K562 (cell line): ENCODE results near the gene KLHL9. TPM values are rescaled to one million over a fixed set of nuclear protein-coding genes. Genes with fewer than 3 reads are reported as not detected.

Experiments used
- ATAC-seq: fragments of 200-7000 bp; cut with Tn5 transposase; 3 replicates; pipeline ENCODE4 v1.9.1; 2020; ENCODE audit warnings: moderate library complexity
- BruUV-seq: library from RNA; stranded (reverse); fragments of 400-500 nt; replicated peaks from 2 replicates; lab custom pipeline; 2021; lab: Mats Ljungman, UMichigan
- CTCF ChIA-PET: fragments of 300-600 bp; formaldehyde crosslinking; extraction: SDS; loops from one replicate; lab custom pipeline; 2021; ENCODE audit warnings: low intra/inter-chr PET ratio; lab: Yijun Ruan, JAX
- POLR2A ChIA-PET: fragments of 300-600, 350-650 bp; sonication (Branson Sonifier 250); formaldehyde crosslinking; extraction: SDS; loops from one replicate; lab custom pipeline; 2021; ENCODE audit warnings: antibody characterized with exemption, inconsistent platforms; lab: Yijun Ruan, JAX
- DNase-seq, 4 experiments: peaks; one replicate each; pipeline versions ENCODE4 v3.0.0 to v3.0.0-alpha.2; 2011 to 2018; ENCODE audit warnings: low spot score in 3 of 4, mixed read lengths in 3 of 4; ENCODE audit errors: extremely low read depth in 1 of 4
- FAIRE-seq: peaks from 2 replicates; lab custom pipeline; 2011; peaks lifted over from hg19 to GRCh38; lab: Jason Lieb, UNC
- H2AFZ ChIP-seq: 2 replicates; pipeline ENCODE4 v1.6.0; 2011; ENCODE audit warnings: low read depth, low read length, control low read depth, inconsistent platforms
- H3K27ac ChIP-seq: fragments of 200-600 bp; 3 replicates; pipeline ENCODE4 v1.8.0; 2011; ENCODE audit warnings: low read depth, mild to moderate bottlenecking, control low read depth, inconsistent platforms, low read length, moderate library complexity, mixed read lengths; ENCODE audit errors: extremely low read depth
- H3K27me3 ChIP-seq, 2 experiments: fragments of 300-600 bp in 1 of 2; 2 replicates in 1 of 2; 3 replicates in 1 of 2; pipeline versions ENCODE4 v1.6.0 to v1.8.0; 2011; ENCODE audit warnings: inconsistent platforms in 2 of 2, low read length in 2 of 2, mild to moderate bottlenecking in 1 of 2, mixed read lengths in 1 of 2, moderate library complexity in 1 of 2; ENCODE audit not compliant: control insufficient read depth in 2 of 2, insufficient read depth in 2 of 2
- H3K36me3 ChIP-seq: fragments of 300-600 bp; 3 replicates; pipeline ENCODE4 v1.8.0; 2011; ENCODE audit warnings: mild to moderate bottlenecking, low read length, inconsistent platforms; ENCODE audit not compliant: control insufficient read depth, insufficient read depth
- H3K4me1 ChIP-seq, 2 experiments: fragments of 200-600 bp in 1 of 2; replicated peaks in 1 of 2; 2 replicates in 1 of 2; 3 replicates in 1 of 2; pipeline versions ENCODE4 v1.5.1 to v1.8.0; 2011; ENCODE audit warnings: inconsistent platforms in 2 of 2, low read length in 2 of 2, mild to moderate bottlenecking in 1 of 2, mixed read lengths in 1 of 2, moderate library complexity in 1 of 2; ENCODE audit not compliant: control insufficient read depth in 2 of 2, insufficient read depth in 2 of 2
- H3K4me2 ChIP-seq: 2 replicates; pipeline ENCODE4 v1.6.1; 2011; ENCODE audit warnings: low read length, control low read depth, inconsistent platforms, mixed read lengths; ENCODE audit not compliant: insufficient read depth
- H3K4me3 ChIP-seq: fragments of 200-600 bp; sonication (generic), shearing (Covaris generic); 2 replicates; pipeline ENCODE4 v1.5.1; 2016; ENCODE audit warnings: control low read depth, inconsistent platforms
- H3K79me2 ChIP-seq: fragments of 200-600 bp; 3 replicates; pipeline ENCODE4 v1.8.0; 2011; ENCODE audit warnings: low read length, inconsistent platforms; ENCODE audit not compliant: control insufficient read depth, insufficient read depth
- H3K9ac ChIP-seq, 2 experiments: 2 replicates each; pipeline versions ENCODE4 v1.6.0 to v1.6.1; 2011; ENCODE audit warnings: low read depth in 2 of 2, low read length in 2 of 2, control low read depth in 1 of 2, inconsistent platforms in 1 of 2, mild to moderate bottlenecking in 1 of 2, mixed read lengths in 1 of 2; ENCODE audit not compliant: insufficient read depth in 1 of 2
- H3K9me1 ChIP-seq: one replicate; pipeline ENCODE4 v1.6.0; 2011; ENCODE audit warnings: inconsistent platforms, mild to moderate bottlenecking, low read length, moderate library complexity; ENCODE audit not compliant: control insufficient read depth, insufficient read depth
- H3K9me3 ChIP-seq: replicated peaks from 2 replicates; pipeline ENCODE4 v1.5.1; 2011; ENCODE audit warnings: low read depth, low read length, inconsistent platforms; ENCODE audit not compliant: control insufficient read depth, insufficient read depth
- H4K20me1 ChIP-seq: replicated peaks from 2 replicates; pipeline ENCODE4 v1.6.1; 2011; ENCODE audit warnings: low read length, inconsistent platforms, mixed read lengths; ENCODE audit not compliant: control insufficient read depth, insufficient read depth
- BACH1 ChIP-seq: fragments of 200-800 bp; sonication (Bioruptor generic); IDR thresholded peaks from 2 replicates; pipeline ENCODE4 v1.6.1; 2016; ENCODE audit warnings: missing genetic modification characterization, missing compliant biosample characterization
- CBX5 ChIP-seq: IDR thresholded peaks from 2 replicates; pipeline ENCODE4 v1.6.1; 2014; ENCODE audit warnings: low read depth, borderline replicate concordance
- CHD1 ChIP-seq: fragments of 200-600 bp; sonication (generic); IDR thresholded peaks from one replicate; pipeline ENCODE4 v1.6.1; 2012; ENCODE audit warnings: mild to moderate bottlenecking, moderate library complexity, low read length, inconsistent platforms
- CUX1 ChIP-seq: fragments of 200-800 bp; sonication (Bioruptor generic); IDR thresholded peaks from 2 replicates; pipeline ENCODE4 v1.6.1; 2016; ENCODE audit warnings: missing genetic modification characterization, missing compliant biosample characterization
- E4F1 ChIP-seq: fragments of 250-450 bp; sonication (Bioruptor Pico); IDR thresholded peaks from 2 replicates; pipeline ENCODE4 v1.5.0; 2021; ENCODE audit warnings: mild to moderate bottlenecking, borderline replicate concordance
- MIER1 ChIP-seq: fragments of 450-650 bp; IDR thresholded peaks from 2 replicates; pipeline ENCODE4 v1.6.1; 2016; ENCODE audit warnings: antibody characterized with exemption, mild to moderate bottlenecking, low read depth
- RBBP5 ChIP-seq: fragments of 200-600 bp; sonication (generic); IDR thresholded peaks from 2 replicates; pipeline ENCODE4 v1.6.1; 2012; ENCODE audit warnings: borderline replicate concordance, mild to moderate bottlenecking, low read length, control low read depth, inconsistent platforms; ENCODE audit not compliant: insufficient read depth, poor library complexity, severe bottlenecking
- ZNF395 ChIP-seq: fragments of 200-800 bp; sonication (Bioruptor generic); IDR thresholded peaks from 2 replicates; pipeline ENCODE4 v1.6.1; 2017; ENCODE audit warnings: missing genetic modification characterization, missing compliant biosample characterization
- ZNF584 ChIP-seq: fragments of 200-800 bp; sonication (Bioruptor generic); IDR thresholded peaks from 2 replicates; pipeline ENCODE4 v1.6.1; 2016; ENCODE audit warnings: low read depth, mild to moderate bottlenecking, missing genetic modification characterization, missing compliant biosample characterization
- WGBS: fragments of 100-300 bp; shearing (Covaris generic); methylation state at CpG from one replicate; pipeline ENCODE4 v1.1.6; 2016; ENCODE audit warnings: low coverage, mixed read lengths; ENCODE audit not compliant: insufficient coverage; ENCODE audit errors: missing lambda C conversion rate; 5-methylcytosine and 5-hydroxymethylcytosine counted together
- in situ Hi-C: fragments of 300-500 bp; cut with MboI; formaldehyde crosslinking; loops from 4 replicates; pipeline ENCODE4 v1.15.0; 2018; ENCODE audit warnings: inconsistent platforms, mixed read lengths
- intact Hi-C: fragments of 100-400 bp; cut with micrococcal nuclease; formaldehyde crosslinking; loops from 2 replicates; pipeline ENCODE4 v1.14.2; 2022
- polyA plus RNA-seq, 8 experiments: library from polyadenylated mRNA; depleted of rRNA in 4 of 8; stranded (reverse) in 5 of 8; unstranded in 3 of 8; fragments of >200 nt; fragmentation: Nextera tagmentation in 2 of 8; fragmentation: Illumina TruSeq in 1 of 8; extraction: Ambion mirVana in 2 of 8; extraction: Trizol in 1 of 8; gene quantifications; 2 replicates each; pipeline versions ENCODE4 v1.2.1 to v1.2.3, GENCODE V29; 2011 to 2014; ENCODE audit warnings: inconsistent platforms in 1 of 8, missing spikeins in 1 of 8
- total RNA-seq, 7 experiments: library from RNA; depleted of rRNA in 6 of 7; stranded (reverse); fragments of >200 nt in 6 of 7; fragmentation: Illumina TruSeq in 2 of 7; extraction: Trizol in 2 of 7; gene quantifications; 2 replicates each; pipeline versions ENCODE4 v1.2.1 to v1.2.3, GENCODE V29; 2011 to 2021; ENCODE audit warnings: low replicate concordance in 1 of 7

Gene KLHL9
- total and polyA plus RNA-seq, 9 of the 15 experiments (the other 6 are each of a cell fraction or from before 2014, with no cell fraction given) = 0.04 TPM; not detected in 8

- no CpG with 5 or more reads among the region's 2 CpGs for WGBS
Measured at GRCh38 chr9:21326526-21327139, 8.6 kb downstream of the KLHL9 start.

More at GRCh38 chr9:21326526-21327139, 8.6 kb downstream of the KLHL9 start:
- ATAC-seq (no peak), DNase-seq (no peak), FAIRE-seq (no peak)
- Histone ChIP-seq H3K4me1 (no peaks in the 10 kb centered on the region), H3K9me1 (no peaks in the 10 kb centered on the region), H4K20me1 (no peaks in the 10 kb centered on the region), H3K36me3 (no peaks in the 10 kb centered on the region), H3K9me3 (no peaks in the 10 kb centered on the region), H2AFZ (no peak overlapping the region), H3K9ac (no peak overlapping the region), H3K27ac (no peak overlapping the region), H3K27me3 (no peaks in the 10 kb centered on the region), H3K4me2 (no peak overlapping the region), H3K79me2 (no peaks in the 10 kb centered on the region), H3K4me3 (no peak overlapping the region)
- TF ChIP-seq ZNF584 = no peak
- TF ChIP-seq RBBP5 = no peak
- no peak for TF ChIP-seq CUX1 (CRISPR knock-in tag)
- no peak for TF ChIP-seq CBX5
- TF ChIP-seq CHD1 = no peak
- no peak for TF ChIP-seq ZNF395 (CRISPR knock-in tag)
- no peak for TF ChIP-seq BACH1 (tag)
- TF ChIP-seq MIER1 = no peak
- TF ChIP-seq E4F1 (CRISPR knock-in tag) = no peak
- ChIA-PET CTCF (no interaction called here), POLR2A (no interaction called here)
- no TSS peak for BruUV-seq
- intact Hi-C loops = no loop called here
- in situ Hi-C loops = no loop called here
